ENCODE results near the gene NADK. TPM values are rescaled to one million over a fixed set of nuclear protein-coding genes. Genes with fewer than 3 reads are reported as not detected.
A peak's percentile ranks its signal among the peaks of the same experiment; 100 is the strongest.
"Not testable (repeated sequence)": the region's sequence is repeated elsewhere in the genome, so short reads cannot be mapped to it uniquely, and the experiment has no call there.

NADK gene
- total RNA-seq, 1 experiment from 2014 or later: 86.2 TPM

GRCh38 chr1:1752190-1752589, 26.1 kb downstream of the NADK start:
- H3K4me1 ChIP-seq (ENCODE audit: insufficient read depth, low read length, poor library complexity, severe bottlenecking): peaks cover 5% of the 10 kb centered on the region
- no peaks in the 10 kb centered on the region for H3K9me3 ChIP-seq (ENCODE audit: low read depth, low read length, poor library complexity, severe bottlenecking)
- H3K27ac ChIP-seq (ENCODE audit: low read depth, low read length, poor library complexity, severe bottlenecking): no peak overlapping the region
- no peak for DNase-seq (ENCODE audit: low spot score)
- no peaks in the 10 kb centered on the region for H3K27me3 ChIP-seq (replicated peaks; ENCODE audit: insufficient read depth, low read depth, low read length, poor library complexity)
- BruUV-seq (replicated peaks): TSS peak; percentile 70
- H3K4me3 ChIP-seq (ENCODE audit: low read depth, low read length, poor library complexity, severe bottlenecking): no peak overlapping the region
- TF ChIP-seq EZH2 (IDR thresholded peaks at IDR 0.05; ENCODE audit: borderline replicate concordance, low read depth, low read length, poor library complexity, severe bottlenecking) (no peak), CTCF (conservative IDR thresholded peaks at IDR 0.05; ENCODE audit: low read depth, low read length) (no peak)
- ChIA-PET CTCF (no interaction called here), POLR2A (ENCODE audit: low non-redundant PET) (no interaction called here)
- H3K36me3 ChIP-seq (ENCODE audit: insufficient read depth, low read length, poor library complexity, severe bottlenecking): peaks cover 27% of the 10 kb centered on the region
- intact Hi-C loops (cut with micrococcal nuclease; ENCODE audit: unreplicated experiment): no loop called here

- CTCF ChIA-PET; H3K27ac ChIP-seq (ENCODE audit: low read depth, low read length, poor library complexity, severe bottlenecking); H3K27me3 ChIP-seq (replicated peaks; ENCODE audit: insufficient read depth, low read depth, low read length, poor library complexity); H3K36me3 ChIP-seq (ENCODE audit: insufficient read depth, low read length, poor library complexity, severe bottlenecking); BruUV-seq (replicated peaks); DNase-seq (ENCODE audit: low spot score); POLR2A ChIA-PET (ENCODE audit: low non-redundant PET); H3K4me3 ChIP-seq (ENCODE audit: low read depth, low read length, poor library complexity, severe bottlenecking); H3K9me3 ChIP-seq (ENCODE audit: low read depth, low read length, poor library complexity, severe bottlenecking); H3K4me1 ChIP-seq (ENCODE audit: insufficient read depth, low read length, poor library complexity, severe bottlenecking): not testable (repeated sequence)
- intact Hi-C loops (cut with micrococcal nuclease; ENCODE audit: unreplicated experiment): loop anchor here (10.0 kb wide), 1 partner anchor 55 kb away; the partner anchor contains the start of gene SLC35E2B
Measured at GRCh38 chr1:1749941-1750340, 28.3 kb downstream of the NADK start.

GRCh38 chr1:1748686-1749321, 29.5 kb downstream of the NADK start:
- BruUV-seq (replicated peaks): no TSS peak
- TF ChIP-seq CTCF (conservative IDR thresholded peaks at IDR 0.05; ENCODE audit: low read depth, low read length) (no peak), EZH2 (IDR thresholded peaks at IDR 0.05; ENCODE audit: borderline replicate concordance, low read depth, low read length, poor library complexity, severe bottlenecking) (no peak)
- peak; percentile 59 for DNase-seq (ENCODE audit: low spot score)
- H3K27ac ChIP-seq (ENCODE audit: low read depth, low read length, poor library complexity, severe bottlenecking): no peak overlapping the region
- peaks cover 2% of the 10 kb centered on the region for H3K36me3 ChIP-seq (ENCODE audit: insufficient read depth, low read length, poor library complexity, severe bottlenecking)
- ChIA-PET CTCF (no interaction called here), POLR2A (ENCODE audit: low non-redundant PET) (no interaction called here)
- no peak overlapping the region for H3K4me3 ChIP-seq (ENCODE audit: low read depth, low read length, poor library complexity, severe bottlenecking)
- peaks cover 5% of the 10 kb centered on the region for H3K4me1 ChIP-seq (ENCODE audit: insufficient read depth, low read length, poor library complexity, severe bottlenecking)
- no peaks in the 10 kb centered on the region for H3K9me3 ChIP-seq (ENCODE audit: low read depth, low read length, poor library complexity, severe bottlenecking)
- no peaks in the 10 kb centered on the region for H3K27me3 ChIP-seq (replicated peaks; ENCODE audit: insufficient read depth, low read depth, low read length, poor library complexity)
- intact Hi-C loops (cut with micrococcal nuclease; ENCODE audit: unreplicated experiment): loop anchor here (10.0 kb wide), 1 partner anchor 54 kb away; the partner anchor contains the start of gene SLC35E2B

- not testable (repeated sequence) for BruUV-seq (replicated peaks)
Measured at GRCh38 chr1:1746566-1746909, 31.7 kb downstream of the NADK start.

GRCh38 chr1:1745651-1746565, 32.4 kb downstream of the NADK start:
- POLR2A ChIA-PET (ENCODE audit: low non-redundant PET); H3K36me3 ChIP-seq (ENCODE audit: insufficient read depth, low read length, poor library complexity, severe bottlenecking); H3K27me3 ChIP-seq (replicated peaks; ENCODE audit: insufficient read depth, low read depth, low read length, poor library complexity); H3K9me3 ChIP-seq (ENCODE audit: low read depth, low read length, poor library complexity, severe bottlenecking); H3K4me1 ChIP-seq (ENCODE audit: insufficient read depth, low read length, poor library complexity, severe bottlenecking): not testable (repeated sequence)
- CTCF ChIA-PET: interaction anchor here (0.6 to 1.0 kb wide), 2 partner anchors 21 to 636 kb away, joined by 3 read pairs; no protein-coding TSS in a partner anchor
- peak overlapping the region; percentile 98 for H3K27ac ChIP-seq (ENCODE audit: low read depth, low read length, poor library complexity, severe bottlenecking)
- BruUV-seq (replicated peaks): TSS peak; percentile 86
- DNase-seq (ENCODE audit: low spot score): peak; percentile 85
- H3K4me3 ChIP-seq (ENCODE audit: low read depth, low read length, poor library complexity, severe bottlenecking): peak overlapping the region; percentile 51
- intact Hi-C loops (cut with micrococcal nuclease; ENCODE audit: unreplicated experiment): loop anchor here (10.0 kb wide), 1 partner anchor 51 kb away; the partner anchor contains the start of gene SLC35E2B

More at GRCh38 chr1:1746566-1746909, 31.7 kb downstream of the NADK start:
- Histone ChIP-seq H3K4me3 (ENCODE audit: low read depth, low read length, poor library complexity, severe bottlenecking) (peak overlapping the region; percentile 51), H3K27ac (ENCODE audit: low read depth, low read length, poor library complexity, severe bottlenecking) (peak overlapping the region; percentile 98)
- H3K27me3 ChIP-seq (replicated peaks; ENCODE audit: insufficient read depth, low read depth, low read length, poor library complexity); H3K36me3 ChIP-seq (ENCODE audit: insufficient read depth, low read length, poor library complexity, severe bottlenecking); H3K4me1 ChIP-seq (ENCODE audit: insufficient read depth, low read length, poor library complexity, severe bottlenecking); DNase-seq (ENCODE audit: low spot score); POLR2A ChIA-PET (ENCODE audit: low non-redundant PET); H3K9me3 ChIP-seq (ENCODE audit: low read depth, low read length, poor library complexity, severe bottlenecking): not testable (repeated sequence)
- CTCF ChIA-PET: interaction anchor here (0.6 to 1.0 kb wide), 2 partner anchors 22 to 635 kb away, joined by 3 read pairs; no protein-coding TSS in a partner anchor
- intact Hi-C loops (cut with micrococcal nuclease; ENCODE audit: unreplicated experiment): loop anchor here (10.0 kb wide), 1 partner anchor 52 kb away; the partner anchor contains the start of gene SLC35E2B

Data from A673 (cell line).